ENCODE results near the gene PHLDB1. TPM values are rescaled to one million over a fixed set of nuclear protein-coding genes. Genes with fewer than 3 reads are reported as not detected.

Gene PHLDB1
- total RNA-seq, 1 donor from 2014 or later: 35.7 TPM

DNA sequence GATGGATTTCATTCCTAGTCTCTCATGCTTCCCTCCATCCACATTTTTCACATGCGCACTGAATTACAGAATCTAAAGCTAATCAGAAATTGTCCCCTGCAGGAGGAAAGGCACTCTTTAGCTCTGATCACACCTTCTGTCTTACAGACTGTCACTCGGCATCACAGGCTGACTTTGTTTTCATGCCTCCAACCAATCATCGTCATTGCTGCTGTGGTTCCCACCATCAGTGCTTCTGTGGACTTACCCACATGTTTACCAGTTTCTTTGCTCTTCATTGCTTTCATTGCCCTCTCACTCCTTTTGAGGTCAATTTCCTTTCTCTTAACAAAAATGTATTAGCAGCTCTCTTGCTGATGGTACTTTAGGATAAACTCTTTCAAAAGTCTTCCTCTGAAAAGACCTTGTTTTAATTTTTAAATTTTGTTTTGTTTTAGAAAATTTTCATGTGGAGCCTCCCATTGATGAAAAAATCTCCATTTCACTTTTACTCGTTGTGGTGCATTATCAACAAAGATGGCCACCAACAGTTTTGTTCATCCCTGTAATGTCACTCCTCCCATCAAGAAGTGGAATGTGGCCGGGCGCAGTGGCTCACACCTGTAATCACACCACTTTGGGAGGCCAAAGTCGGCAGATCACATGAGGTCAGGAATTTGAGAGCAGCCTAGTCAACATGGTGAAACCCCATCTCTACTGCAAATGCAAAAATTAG is 92.2 kb downstream of the PHLDB1 start:
- Mint-ChIP-seq H3K36me3 (no peaks in the 10 kb centered on the region), H3K4me1 (peaks cover 5% of the 10 kb centered on the region), H3K4me3 (no peak overlapping the region), H3K9me3 (peaks cover 3% of the 10 kb centered on the region), H3K27me3 (ENCODE audit: insufficient read depth, low read depth) (no peaks in the 10 kb centered on the region), H3K27ac (no peak overlapping the region)
- no peak overlapping the region for H2AFZ ChIP-seq (replicated peaks)
- no peaks in the 10 kb centered on the region for H3K9me3 ChIP-seq (ENCODE audit: low read depth)
- no peak overlapping the region for H3K4me3 ChIP-seq
- H3K36me3 ChIP-seq: no peaks in the 10 kb centered on the region
- no peak overlapping the region for H3K4me2 ChIP-seq
- H3K4me1 ChIP-seq: no peaks in the 10 kb centered on the region
- H3F3A ChIP-seq (ENCODE audit: low read depth): no peaks in the 10 kb centered on the region
- no peak overlapping the region for H3K27ac ChIP-seq
- DNase-seq (ENCODE audit: low spot score): no peak
- H3K9ac ChIP-seq: no peak overlapping the region
- H3K79me2 ChIP-seq (ENCODE audit: low read depth): no peaks in the 10 kb centered on the region
- no peaks in the 10 kb centered on the region for H4K20me1 ChIP-seq (ENCODE audit: low read depth)
- TF ChIP-seq EZH2phosphoT487 (IDR thresholded peaks at IDR 0.05) (no peak), EZH2 (IDR thresholded peaks at IDR 0.05) (no peak)
- TF ChIP-seq, protein P1, sequence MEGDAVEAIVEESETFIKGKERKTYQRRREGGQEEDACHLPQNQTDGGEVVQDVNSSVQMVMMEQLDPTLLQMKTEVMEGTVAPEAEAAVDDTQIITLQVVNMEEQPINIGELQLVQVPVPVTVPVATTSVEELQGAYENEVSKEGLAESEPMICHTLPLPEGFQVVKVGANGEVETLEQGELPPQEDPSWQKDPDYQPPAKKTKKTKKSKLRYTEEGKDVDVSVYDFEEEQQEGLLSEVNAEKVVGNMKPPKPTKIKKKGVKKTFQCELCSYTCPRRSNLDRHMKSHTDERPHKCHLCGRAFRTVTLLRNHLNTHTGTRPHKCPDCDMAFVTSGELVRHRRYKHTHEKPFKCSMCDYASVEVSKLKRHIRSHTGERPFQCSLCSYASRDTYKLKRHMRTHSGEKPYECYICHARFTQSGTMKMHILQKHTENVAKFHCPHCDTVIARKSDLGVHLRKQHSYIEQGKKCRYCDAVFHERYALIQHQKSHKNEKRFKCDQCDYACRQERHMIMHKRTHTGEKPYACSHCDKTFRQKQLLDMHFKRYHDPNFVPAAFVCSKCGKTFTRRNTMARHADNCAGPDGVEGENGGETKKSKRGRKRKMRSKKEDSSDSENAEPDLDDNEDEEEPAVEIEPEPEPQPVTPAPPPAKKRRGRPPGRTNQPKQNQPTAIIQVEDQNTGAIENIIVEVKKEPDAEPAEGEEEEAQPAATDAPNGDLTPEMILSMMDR (IDR thresholded peaks at IDR 0.05): no peak
- H3K27me3 ChIP-seq: no peaks in the 10 kb centered on the region

DNA sequence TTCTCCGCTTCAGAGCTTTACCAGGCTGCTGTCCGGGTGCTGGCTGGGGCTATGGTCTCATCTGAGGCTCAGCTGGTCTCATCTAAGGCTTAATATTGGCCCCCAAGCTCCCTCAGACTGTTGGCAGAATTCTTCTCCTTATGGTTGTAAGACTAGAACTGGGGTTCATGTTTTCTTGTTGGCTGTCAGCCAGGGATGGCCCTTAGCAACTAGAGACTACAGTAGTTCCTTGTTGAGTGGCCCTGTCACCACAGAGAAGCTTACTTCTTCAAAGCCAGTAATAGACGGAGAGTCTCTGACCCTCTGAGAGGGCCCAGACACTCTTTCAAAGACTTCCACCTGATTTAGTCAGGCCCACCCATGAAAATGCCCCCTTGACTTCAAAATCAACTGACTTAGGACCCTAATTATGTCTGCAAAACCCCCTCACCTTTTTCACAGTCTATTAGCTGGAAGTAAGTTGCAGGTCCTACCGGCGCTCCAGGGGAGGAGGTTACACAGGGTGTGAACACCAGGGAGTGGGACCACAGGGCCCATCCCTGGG is 96.2 kb downstream of the PHLDB1 start:
- peaks cover 3% of the 10 kb centered on the region for H3K9me3 Mint-ChIP-seq
- DNase-seq (ENCODE audit: low spot score): no peak

DNA sequence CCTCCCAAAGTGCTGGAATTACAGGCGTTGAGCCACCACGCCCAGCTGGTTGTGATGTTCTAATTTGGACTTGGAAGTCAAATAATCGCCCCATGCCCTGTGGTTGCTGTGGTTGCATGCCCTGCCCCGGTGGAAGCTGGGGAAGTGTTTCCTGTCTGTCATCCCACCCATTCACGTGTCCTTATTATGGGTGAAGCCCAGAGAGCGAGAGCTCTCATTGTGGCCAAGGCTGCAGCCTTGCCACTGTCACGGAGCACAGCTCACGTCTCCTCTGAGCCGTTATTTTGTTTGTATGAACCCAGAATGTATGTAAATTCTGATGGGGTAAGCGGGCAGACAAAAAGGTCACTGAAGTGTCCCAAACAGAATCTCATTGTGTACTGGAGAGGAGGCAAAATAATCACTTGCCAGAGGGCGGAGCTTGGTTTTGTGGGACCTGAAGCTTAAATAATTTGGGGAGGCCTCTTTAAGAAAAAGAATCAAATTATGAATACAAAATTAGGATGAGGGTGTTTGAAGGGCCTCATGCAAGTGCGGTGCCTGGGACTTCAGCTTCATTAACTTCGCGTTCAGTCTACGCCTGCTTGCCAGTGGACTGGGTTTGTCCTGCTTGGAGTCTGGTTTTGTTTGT is 97.8 kb downstream of the PHLDB1 start:
- Mint-ChIP-seq H3K4me1 (peaks cover 21% of the 10 kb centered on the region), H3K36me3 (no peaks in the 10 kb centered on the region), H3K4me3 (no peak overlapping the region), H3K27me3 (ENCODE audit: insufficient read depth, low read depth) (peaks cover 4% of the 10 kb centered on the region), H3K27ac (peak overlapping the region; percentile 94), H3K9me3 (peaks cover 3% of the 10 kb centered on the region)
- peak overlapping the region; percentile 62 for H3K4me2 ChIP-seq
- no peak overlapping the region for H3K9ac ChIP-seq
- H4K20me1 ChIP-seq (ENCODE audit: low read depth): no peaks in the 10 kb centered on the region
- H3K79me2 ChIP-seq (ENCODE audit: low read depth): no peaks in the 10 kb centered on the region
- TF ChIP-seq EZH2phosphoT487 (IDR thresholded peaks at IDR 0.05) (no peak), EZH2 (IDR thresholded peaks at IDR 0.05) (no peak)
- TF ChIP-seq, protein P1 (IDR thresholded peaks at IDR 0.05): no peak
- no peaks in the 10 kb centered on the region for H3K36me3 ChIP-seq
- H3F3A ChIP-seq (ENCODE audit: low read depth): peaks cover 10% of the 10 kb centered on the region
- peak; percentile 51 for DNase-seq (ENCODE audit: low spot score)
- H3K4me3 ChIP-seq: no peak overlapping the region
- no peak overlapping the region for H3K27ac ChIP-seq
- peak overlapping the region; percentile 59 for H2AFZ ChIP-seq (replicated peaks)
- no peaks in the 10 kb centered on the region for H3K9me3 ChIP-seq (ENCODE audit: low read depth)
- peaks cover 15% of the 10 kb centered on the region for H3K4me1 ChIP-seq
- H3K27me3 ChIP-seq: no peaks in the 10 kb centered on the region

More for the DNA sequence above, 96.2 kb downstream of the PHLDB1 start:
- Histone ChIP-seq H4K20me1 (ENCODE audit: low read depth) (no peaks in the 10 kb centered on the region), H3K79me2 (ENCODE audit: low read depth) (no peaks in the 10 kb centered on the region), H3K4me1 (peaks cover 15% of the 10 kb centered on the region), H2AFZ (replicated peaks) (no peak overlapping the region), H3K9me3 (ENCODE audit: low read depth) (no peaks in the 10 kb centered on the region), H3K27me3 (no peaks in the 10 kb centered on the region), H3K36me3 (no peaks in the 10 kb centered on the region), H3K9ac (no peak overlapping the region), H3F3A (ENCODE audit: low read depth) (peaks cover 10% of the 10 kb centered on the region), H3K4me2 (no peak overlapping the region), H3K4me3 (no peak overlapping the region), H3K27ac (no peak overlapping the region)
- TF ChIP-seq, protein P1 (IDR thresholded peaks at IDR 0.05): no peak
- TF ChIP-seq EZH2phosphoT487 (IDR thresholded peaks at IDR 0.05) (no peak), EZH2 (IDR thresholded peaks at IDR 0.05) (no peak)
- H3K27ac Mint-ChIP-seq: peak overlapping the region; percentile 50
- H3K4me3 Mint-ChIP-seq: no peak overlapping the region
- no peaks in the 10 kb centered on the region for H3K36me3 Mint-ChIP-seq
- H3K4me1 Mint-ChIP-seq: peaks cover 23% of the 10 kb centered on the region
- peaks cover 4% of the 10 kb centered on the region for H3K27me3 Mint-ChIP-seq (ENCODE audit: insufficient read depth, low read depth)

Data from neural progenitor cell (in vitro differentiated cells).